IMR-90 (cell line): ENCODE data around the gene CGREF1. TPM values are rescaled to one million over a fixed set of nuclear protein-coding genes. Genes with fewer than 3 reads are reported as not detected.

Experiments
- CEBPB ChIP-seq: IDR thresholded peaks from 2 replicates; pipeline ENCODE4 v1.6.1; 2012; ENCODE audit warnings: low read depth, low read length, improper control_type of control experiment
- CHD1 ChIP-seq: IDR thresholded peaks from 2 replicates; pipeline ENCODE4 v1.6.1; 2012; ENCODE audit warnings: low read depth, low read length, improper control_type of control experiment
- FOS ChIP-seq: fragments of 150-350 bp; IDR thresholded peaks from 2 replicates; pipeline ENCODE4 v1.6.1; 2016; ENCODE audit warnings: low read depth, low read length
- MAZ ChIP-seq: IDR thresholded peaks from 2 replicates; pipeline ENCODE4 v1.6.1; 2012; ENCODE audit warnings: low read depth, mild to moderate bottlenecking, low read length, improper control_type of control experiment, moderate library complexity, borderline replicate concordance
- MXI1 ChIP-seq: IDR thresholded peaks from 2 replicates; pipeline ENCODE4 v1.6.1; 2012; ENCODE audit warnings: low read depth, mild to moderate bottlenecking, low read length, moderate library complexity, borderline replicate concordance
- NFE2L2 ChIP-seq: fragments of 150-350 bp; IDR thresholded peaks from 2 replicates; pipeline ENCODE4 v1.6.1; 2016; ENCODE audit warnings: low read depth, mild to moderate bottlenecking, low read length
- SMC3 ChIP-seq: fragments of 150-350 bp; IDR thresholded peaks from 2 replicates; pipeline ENCODE4 v1.6.1; 2016; ENCODE audit warnings: low read depth, mild to moderate bottlenecking, antibody characterized with exemption, low read length, moderate library complexity
- polyA plus RNA-seq, 3 experiments: library from polyadenylated mRNA; depleted of rRNA; stranded (reverse); fragments of >200 nt; gene quantifications; 2 replicates each; pipeline ENCODE4 v1.2.3, GENCODE V29; 2012; ENCODE audit warnings: low replicate concordance in 1 of 3
- total RNA-seq: library from RNA; depleted of rRNA; stranded (reverse); fragments of >200 nt; gene quantifications from 2 replicates; pipeline ENCODE4 v1.2.3, GENCODE V29; 2012

The CGREF1 gene
- total and polyA plus RNA-seq, 2 of the 4 experiments (the other 2 are of a cell fraction): 0.54 to 1.3 TPM

- TF ChIP-seq MXI1: no peak
- no peak for TF ChIP-seq NFE2L2
- peak; percentile 47 for TF ChIP-seq SMC3
- TF ChIP-seq FOS: no peak
- TF ChIP-seq CHD1: no peak
- TF ChIP-seq CEBPB: no peak
- peak; percentile 31; the same call in 1 of the 2 replicates for TF ChIP-seq MAZ
These were observed 15.2 kb upstream of the CGREF1 start, which contains the start of gene PREB (continued) for GRCh38 chr2:27133905-27134780.
